OCI-LY3 (cell line): ENCODE data around the gene CD160.
"Not testable (repeated sequence)": the region's sequence is repeated elsewhere in the genome, so short reads cannot be mapped to it uniquely, and the experiment has no call there.

Experiments used
- H2AFZ ChIP-seq: fragments of 200-600, 300-600 bp; shearing (Covaris generic); 2 replicates; pipeline ENCODE4 v1.6.0; 2014; ENCODE audit warnings: antibody characterized with exemption, low read depth, low read length
- H3K27ac ChIP-seq: fragments of 200-600, 300-600 bp; sonication (generic); 2 replicates; pipeline ENCODE4 v1.5.1; 2014; ENCODE audit warnings: mild to moderate bottlenecking, low read length, moderate library complexity, mixed read lengths
- H3K27me3 ChIP-seq: fragments of 200-600, 300-600 bp; sonication (generic); 2 replicates; pipeline ENCODE4 v1.6.1; 2014; ENCODE audit warnings: low read depth, low read length, mixed read lengths
- H3K36me3 ChIP-seq: fragments of 200-600, 300-600 bp; sonication (generic); replicated peaks from 2 replicates; pipeline ENCODE3; 2014; ENCODE audit warnings: low read depth, low read length, mixed read lengths
- H3K4me1 ChIP-seq: fragments of 300-600, 200-600 bp; sonication (generic); 2 replicates; pipeline ENCODE4 v1.6.1; 2014; ENCODE audit warnings: low read length, mixed read lengths
- H3K4me2 ChIP-seq: fragments of 200-600, 300-600 bp; sonication (generic); 2 replicates; pipeline ENCODE4 v1.6.1; 2014; ENCODE audit warnings: low read length, mixed read lengths
- H3K4me3 ChIP-seq: fragments of 300-600, 200-600 bp; sonication (generic); 2 replicates; pipeline ENCODE4 v1.5.1; 2014; ENCODE audit warnings: antibody characterized with exemption, mild to moderate bottlenecking, low read length, moderate library complexity
- H3K79me2 ChIP-seq: fragments of 300-600, 200-600 bp; shearing (Covaris generic); 2 replicates; pipeline ENCODE4 v1.6.1; 2014; ENCODE audit warnings: mild to moderate bottlenecking, low read length, mixed read lengths
- H3K9ac ChIP-seq: fragments of 300-600, 200-600 bp; shearing (Covaris generic); 2 replicates; pipeline ENCODE4 v1.6.0; 2014; ENCODE audit warnings: mild to moderate bottlenecking, low read length, moderate library complexity
- H3K9me3 ChIP-seq: fragments of 200-600, 300-600 bp; shearing (Covaris generic); 2 replicates; pipeline ENCODE4 v1.6.1; 2014; ENCODE audit warnings: low read length, mixed read lengths; ENCODE audit not compliant: insufficient read depth
- H4K20me1 ChIP-seq: fragments of 200-600, 300-600 bp; sonication (generic); 2 replicates; pipeline ENCODE4 v1.6.1; 2016; ENCODE audit warnings: low read length, mixed read lengths; ENCODE audit not compliant: insufficient read depth
- CTCF ChIP-seq: fragments of 200-600, 300-600 bp; sonication (generic); IDR thresholded peaks from 2 replicates; pipeline ENCODE4 v1.5.1; 2014; ENCODE audit warnings: antibody characterized with exemption, low read length, low read depth
- EZH2phosphoT487 ChIP-seq: fragments of 200-600 bp; shearing (Covaris generic); IDR thresholded peaks from 2 replicates; pipeline ENCODE4 v1.6.1; 2018; ENCODE audit warnings: antibody characterized with exemption, mixed run types, low read depth

Gene CD160

GRCh38 chr1:145719230-145720079 lies at the start of gene CD160:
Gene CD160 (plus strand): TSS chr1:145719499. CDS start chr1:145728328, 8,829 bp downstream.
- Histone ChIP-seq H3K9me3 (no peaks in the 10 kb centered on the region), H3K9ac (no peak within 1 kb of the TSS), H3K4me2 (no peak within 1 kb of the TSS), H2AFZ (no peak within 1 kb of the TSS), H3K27me3 (peaks cover 9% of the 10 kb centered on the region), H3K4me1 (peaks cover 5% of the 10 kb centered on the region), H3K79me2 (no peaks in the 10 kb centered on the region), H3K36me3 (no peaks in the 10 kb centered on the region), H3K4me3 (no peak within 1 kb of the TSS), H4K20me1 (no peaks in the 10 kb centered on the region), H3K27ac (no peak within 1 kb of the TSS)
- no peak for TF ChIP-seq EZH2phosphoT487
- no peak for TF ChIP-seq CTCF

GRCh38 chr1:145670995-145671745 lies 48.1 kb upstream of the CD160 start:
- H3K27ac ChIP-seq, H3K79me2 ChIP-seq, H2AFZ ChIP-seq, H4K20me1 ChIP-seq, H3K4me1 ChIP-seq, H3K27me3 ChIP-seq, H3K4me3 ChIP-seq, H3K36me3 ChIP-seq, H3K9ac ChIP-seq, H3K9me3 ChIP-seq, H3K4me2 ChIP-seq: not testable (repeated sequence)

GRCh38 chr1:145673217-145673616 lies 46.1 kb upstream of the CD160 start:
- not testable (repeated sequence) for H3K36me3 ChIP-seq, H4K20me1 ChIP-seq, H3K27me3 ChIP-seq, H3K27ac ChIP-seq, H3K9ac ChIP-seq, H3K4me1 ChIP-seq, H3K4me3 ChIP-seq, H3K4me2 ChIP-seq, H2AFZ ChIP-seq, H3K79me2 ChIP-seq, H3K9me3 ChIP-seq

GRCh38 chr1:145684858-145685257 lies 34.4 kb upstream of the CD160 start:
- H2AFZ ChIP-seq, H3K79me2 ChIP-seq, H4K20me1 ChIP-seq, H3K9me3 ChIP-seq, H3K27ac ChIP-seq, H3K4me2 ChIP-seq, H3K36me3 ChIP-seq, H3K4me3 ChIP-seq, H3K27me3 ChIP-seq, H3K9ac ChIP-seq, H3K4me1 ChIP-seq: not testable (repeated sequence)

GRCh38 chr1:145686078-145686477 lies 33.2 kb upstream of the CD160 start:
- not testable (repeated sequence) for H3K27ac ChIP-seq

GRCh38 chr1:145688328-145688727 lies 31.0 kb upstream of the CD160 start:
- no peak overlapping the region for H3K4me3 ChIP-seq
- H3K36me3 ChIP-seq: no peaks in the 10 kb centered on the region
- H3K27me3 ChIP-seq: no peaks in the 10 kb centered on the region
- H3K27ac ChIP-seq: no peak overlapping the region
- no peak overlapping the region for H3K4me2 ChIP-seq
- no peaks in the 10 kb centered on the region for H3K9me3 ChIP-seq
- no peaks in the 10 kb centered on the region for H4K20me1 ChIP-seq
- H3K79me2 ChIP-seq: no peaks in the 10 kb centered on the region
- no peak overlapping the region for H2AFZ ChIP-seq
- no peaks in the 10 kb centered on the region for H3K4me1 ChIP-seq
- no peak overlapping the region for H3K9ac ChIP-seq
- TF ChIP-seq CTCF: no peak
- no peak for TF ChIP-seq EZH2phosphoT487

More at GRCh38 chr1:145686078-145686477, 33.2 kb upstream of the CD160 start:
- not testable (repeated sequence) for H3K9me3 ChIP-seq, H4K20me1 ChIP-seq, H3K4me2 ChIP-seq, H3K4me1 ChIP-seq, H3K36me3 ChIP-seq, H3K9ac ChIP-seq, H2AFZ ChIP-seq, H3K79me2 ChIP-seq, H3K27me3 ChIP-seq, H3K4me3 ChIP-seq
